Measurements from ENCODE around the gene HIPK1.

HIPK1 gene

DNA sequence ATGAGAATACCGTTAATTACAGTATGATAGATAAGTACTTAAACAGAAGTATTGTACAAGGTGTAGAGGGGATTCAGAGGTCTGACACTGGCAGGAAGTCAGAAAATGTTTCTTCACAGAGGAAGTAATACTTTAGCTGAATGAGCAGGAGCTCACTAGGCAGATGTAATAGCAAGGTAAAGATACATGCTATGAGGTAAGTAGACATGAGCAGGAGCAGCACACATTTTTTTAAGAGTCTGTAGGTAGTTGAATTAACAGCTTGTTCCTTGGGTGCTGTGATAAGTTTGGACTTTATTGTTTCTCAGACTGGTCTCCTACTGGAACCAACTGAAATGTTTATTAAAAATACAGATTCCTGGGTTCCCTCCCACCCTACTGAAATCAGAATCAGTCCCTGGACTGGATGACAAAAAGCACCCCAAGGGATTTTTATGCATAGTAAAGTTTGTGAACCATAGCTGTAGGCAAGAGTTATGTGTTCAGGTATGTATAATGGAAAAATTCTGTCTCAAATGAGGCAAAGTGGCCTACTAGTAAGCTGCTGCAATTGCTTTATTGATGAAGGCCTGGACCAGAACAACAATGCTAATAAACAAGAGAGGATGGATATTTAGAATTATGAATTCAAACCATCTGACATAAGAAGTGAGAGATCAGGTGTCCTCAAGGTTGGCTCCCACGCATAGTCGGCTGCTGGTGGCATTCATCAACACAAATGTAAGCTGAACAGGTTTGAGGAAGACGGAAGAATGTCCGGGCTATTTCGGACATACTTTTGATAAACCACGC, 25.4 kb upstream of the HIPK1 start:
- Histone ChIP-seq H3K4me3 (ENCODE audit: insufficient read length, low read depth) (peak overlapping the region; percentile 99), H3K9me3 (ENCODE audit: insufficient read depth, low read length) (no peaks in the 10 kb centered on the region), H3K4me1 (ENCODE audit: insufficient read depth, insufficient read length) (no peaks in the 10 kb centered on the region), H3K36me3 (ENCODE audit: insufficient read depth, insufficient read length, low read length) (peaks cover 62% of the 10 kb centered on the region), H3K9ac (ENCODE audit: insufficient read length, low read depth) (peak overlapping the region; percentile 96), H3K27me3 (ENCODE audit: insufficient read depth, insufficient read length) (no peaks in the 10 kb centered on the region)
- DNase-seq (ENCODE audit: low read depth, low spot score) = no peak
- TF ChIP-seq ZNF274 (IDR thresholded peaks at IDR 0.05; ENCODE audit: low read depth, low read length) = no peak
- TF ChIP-seq SUZ12 (IDR thresholded peaks at IDR 0.05; ENCODE audit: extremely low read depth, insufficient read depth, insufficient read length) = no peak
- no peak for TF ChIP-seq YY1 (IDR thresholded peaks at IDR 0.05; ENCODE audit: insufficient read depth, insufficient read length)

DNA sequence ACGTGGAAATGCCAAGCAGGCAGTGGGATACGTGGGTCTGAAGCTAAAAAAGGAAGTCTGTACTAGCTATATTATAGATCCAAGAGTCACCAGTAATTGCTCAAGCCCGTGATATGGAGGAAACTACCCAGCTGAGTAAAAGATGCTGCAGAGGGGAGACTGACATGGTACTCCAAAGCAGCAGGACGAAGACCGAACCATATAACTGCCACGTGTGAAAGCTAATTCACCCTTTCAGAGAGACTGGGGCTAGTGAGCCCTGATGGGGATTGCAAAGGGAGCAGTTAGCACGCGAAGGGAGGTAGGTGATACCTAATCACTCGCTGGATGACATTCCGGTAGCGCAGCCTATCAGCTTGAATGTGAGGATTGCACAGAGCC, 24.8 kb upstream of the HIPK1 start:
- H3K36me3 ChIP-seq (ENCODE audit: insufficient read depth, insufficient read length, low read length) = peaks cover 61% of the 10 kb centered on the region
- H3K9ac ChIP-seq (ENCODE audit: insufficient read length, low read depth) = peak overlapping the region; percentile 96
- DNase-seq (ENCODE audit: low read depth, low spot score) = peak; percentile 49
- peak overlapping the region; percentile 99 for H3K4me3 ChIP-seq (ENCODE audit: insufficient read length, low read depth)
- no peaks in the 10 kb centered on the region for H3K27me3 ChIP-seq (ENCODE audit: insufficient read depth, insufficient read length)
- no peaks in the 10 kb centered on the region for H3K9me3 ChIP-seq (ENCODE audit: insufficient read depth, low read length)
- H3K4me1 ChIP-seq (ENCODE audit: insufficient read depth, insufficient read length) = no peaks in the 10 kb centered on the region
- no peak for TF ChIP-seq YY1 (IDR thresholded peaks at IDR 0.05; ENCODE audit: insufficient read depth, insufficient read length)
- TF ChIP-seq ZNF274 (IDR thresholded peaks at IDR 0.05; ENCODE audit: low read depth, low read length) = no peak
- no peak for TF ChIP-seq SUZ12 (IDR thresholded peaks at IDR 0.05; ENCODE audit: extremely low read depth, insufficient read depth, insufficient read length)

DNA sequence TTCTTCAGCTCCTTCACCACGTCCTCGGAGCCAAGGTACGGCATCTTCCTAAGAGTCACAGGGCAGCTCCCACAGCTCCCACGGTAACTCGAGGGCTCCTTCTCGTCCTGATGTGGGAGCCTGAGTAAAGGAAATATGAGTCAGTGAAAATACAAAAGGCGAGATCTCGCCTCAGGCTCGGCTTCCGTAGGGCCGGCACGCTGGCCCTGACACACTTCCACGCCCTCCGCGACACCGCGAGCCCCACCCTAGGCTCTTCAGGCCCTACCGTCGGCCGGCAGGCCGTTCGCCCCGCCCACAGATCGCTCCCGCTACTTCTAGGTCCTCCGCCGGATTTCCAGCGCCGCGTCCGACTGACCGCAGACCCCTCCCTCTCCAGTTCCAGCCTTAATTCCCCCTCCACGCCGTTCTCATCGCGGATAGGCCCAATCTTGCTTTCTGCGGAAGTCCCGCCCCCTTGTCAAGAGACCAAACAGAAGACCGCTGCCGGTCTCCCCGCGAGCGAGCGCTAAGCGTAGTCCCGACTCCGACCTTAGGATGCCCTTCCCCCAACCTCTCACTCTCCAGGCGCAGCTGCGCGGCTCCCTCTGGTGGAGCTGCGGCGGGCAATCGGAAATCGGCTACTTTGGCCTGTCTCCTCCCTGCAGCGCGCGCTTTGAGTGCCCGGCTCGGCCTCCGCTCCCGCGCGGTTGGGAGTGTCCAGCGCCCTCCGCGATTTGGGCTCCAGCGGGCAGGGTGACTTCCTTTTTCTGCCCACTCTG, 24.3 kb upstream of the HIPK1 start, which contains the start of the genes AP4B1 and DCLRE1B:
Gene AP4B1 (minus strand): TSS at position 126 of the 761 bp plus-strand sequence. CDS start 82 bp downstream, at position 44.
Gene DCLRE1B (plus strand): TSS at position 653 of the 761 bp plus-strand sequence. CDS start 261 bp downstream, outside the sequence.
- H3K9me3 ChIP-seq (ENCODE audit: insufficient read depth, low read length) = no peaks in the 10 kb centered on the region
- peaks cover 61% of the 10 kb centered on the region for H3K36me3 ChIP-seq (ENCODE audit: insufficient read depth, insufficient read length, low read length)

DNA sequence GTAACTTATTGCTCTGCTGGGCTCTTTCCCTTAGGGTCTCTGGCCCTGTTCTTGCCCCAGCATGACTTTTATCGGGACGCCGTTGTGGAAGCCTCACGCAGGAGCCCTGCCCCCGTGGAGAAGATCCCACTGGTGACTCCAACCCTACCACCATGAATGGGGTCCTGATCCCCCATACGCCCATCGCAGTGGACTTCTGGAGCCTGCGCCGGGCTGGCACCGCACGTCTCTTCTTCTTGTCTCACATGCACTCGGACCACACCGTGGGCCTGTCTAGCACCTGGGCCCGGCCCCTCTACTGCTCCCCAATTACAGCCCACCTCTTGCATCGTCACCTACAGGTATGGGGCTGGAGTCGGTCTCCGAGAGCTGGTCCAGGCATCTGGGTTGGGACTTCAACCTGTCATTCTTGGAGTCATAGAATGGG, 23.7 kb upstream of the HIPK1 start:
- DNase-seq (ENCODE audit: low read depth, low spot score) = peak; percentile 23
- Histone ChIP-seq H3K4me1 (ENCODE audit: insufficient read depth, insufficient read length) (no peaks in the 10 kb centered on the region), H3K9me3 (ENCODE audit: insufficient read depth, low read length) (no peaks in the 10 kb centered on the region), H3K4me3 (ENCODE audit: insufficient read length, low read depth) (peak overlapping the region; percentile 99), H3K36me3 (ENCODE audit: insufficient read depth, insufficient read length, low read length) (peaks cover 61% of the 10 kb centered on the region), H3K9ac (ENCODE audit: insufficient read length, low read depth) (peak overlapping the region; percentile 99), H3K27me3 (ENCODE audit: insufficient read depth, insufficient read length) (no peaks in the 10 kb centered on the region)
- TF ChIP-seq SUZ12 (IDR thresholded peaks at IDR 0.05; ENCODE audit: extremely low read depth, insufficient read depth, insufficient read length) = no peak
- no peak for TF ChIP-seq YY1 (IDR thresholded peaks at IDR 0.05; ENCODE audit: insufficient read depth, insufficient read length)
- TF ChIP-seq ZNF274 (IDR thresholded peaks at IDR 0.05; ENCODE audit: low read depth, low read length) = no peak

More for the DNA sequence above, 24.3 kb upstream of the HIPK1 start, which contains the start of the genes AP4B1 and DCLRE1B:
- DNase-seq (ENCODE audit: low read depth, low spot score) = peak; percentile 100
- Histone ChIP-seq H3K27me3 (ENCODE audit: insufficient read depth, insufficient read length) (no peaks in the 10 kb centered on the region), H3K9ac (ENCODE audit: insufficient read length, low read depth) (peak within 1 kb of the TSS; percentile 99), H3K4me1 (ENCODE audit: insufficient read depth, insufficient read length) (no peaks in the 10 kb centered on the region), H3K4me3 (ENCODE audit: insufficient read length, low read depth) (peak within 1 kb of the TSS; percentile 99)
- TF ChIP-seq ZNF274 (IDR thresholded peaks at IDR 0.05; ENCODE audit: low read depth, low read length) (no peak), YY1 (IDR thresholded peaks at IDR 0.05; ENCODE audit: insufficient read depth, insufficient read length) (peak; percentile 36), SUZ12 (IDR thresholded peaks at IDR 0.05; ENCODE audit: extremely low read depth, insufficient read depth, insufficient read length) (no peak)

DNA sequence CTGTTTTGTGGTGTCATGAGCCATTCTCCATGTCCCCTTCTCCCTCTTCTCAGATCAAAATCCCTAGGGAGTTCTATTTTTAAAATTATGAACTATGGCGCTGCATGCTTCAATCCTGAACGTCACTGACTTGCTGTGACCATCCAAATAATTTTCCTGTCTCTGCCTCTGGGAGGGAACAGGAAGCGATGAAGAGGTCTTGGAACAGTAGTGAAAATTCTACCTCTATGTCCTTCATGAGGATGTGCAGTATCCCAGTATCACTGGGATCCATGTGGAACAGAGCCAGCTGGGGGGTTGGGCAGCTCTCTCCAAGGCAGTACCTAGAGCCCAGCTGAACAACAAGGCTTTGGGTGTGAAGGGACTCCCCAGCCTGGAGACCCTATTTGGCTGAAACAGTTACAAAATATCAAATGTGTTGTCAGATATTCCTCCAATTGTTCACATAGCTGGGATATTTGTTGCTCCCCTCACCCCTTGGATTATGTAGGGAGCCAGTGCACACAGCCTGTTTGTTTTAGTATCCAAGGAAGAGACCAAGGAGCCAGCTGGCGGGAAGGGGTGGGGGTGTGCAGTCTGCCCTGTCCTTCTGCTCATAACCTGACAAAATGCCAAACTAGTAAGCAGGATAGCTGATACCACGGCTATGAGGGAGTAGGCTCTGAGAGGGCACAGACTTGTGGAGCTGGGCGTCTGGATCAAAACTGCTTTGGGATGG, 16.4 kb upstream of the HIPK1 start:
- no peak for DNase-seq (ENCODE audit: low read depth, low spot score)
- no peaks in the 10 kb centered on the region for H3K9me3 ChIP-seq (ENCODE audit: insufficient read depth, low read length)
- no peaks in the 10 kb centered on the region for H3K4me1 ChIP-seq (ENCODE audit: insufficient read depth, insufficient read length)
- TF ChIP-seq ZNF274 (IDR thresholded peaks at IDR 0.05; ENCODE audit: low read depth, low read length) (no peak), SUZ12 (IDR thresholded peaks at IDR 0.05; ENCODE audit: extremely low read depth, insufficient read depth, insufficient read length) (no peak), YY1 (IDR thresholded peaks at IDR 0.05; ENCODE audit: insufficient read depth, insufficient read length) (no peak)
- H3K36me3 ChIP-seq (ENCODE audit: insufficient read depth, insufficient read length, low read length) = peaks cover 64% of the 10 kb centered on the region
- H3K4me3 ChIP-seq (ENCODE audit: insufficient read length, low read depth) = no peak overlapping the region
- H3K9ac ChIP-seq (ENCODE audit: insufficient read length, low read depth) = no peak overlapping the region
- H3K27me3 ChIP-seq (ENCODE audit: insufficient read depth, insufficient read length) = no peaks in the 10 kb centered on the region

DNA sequence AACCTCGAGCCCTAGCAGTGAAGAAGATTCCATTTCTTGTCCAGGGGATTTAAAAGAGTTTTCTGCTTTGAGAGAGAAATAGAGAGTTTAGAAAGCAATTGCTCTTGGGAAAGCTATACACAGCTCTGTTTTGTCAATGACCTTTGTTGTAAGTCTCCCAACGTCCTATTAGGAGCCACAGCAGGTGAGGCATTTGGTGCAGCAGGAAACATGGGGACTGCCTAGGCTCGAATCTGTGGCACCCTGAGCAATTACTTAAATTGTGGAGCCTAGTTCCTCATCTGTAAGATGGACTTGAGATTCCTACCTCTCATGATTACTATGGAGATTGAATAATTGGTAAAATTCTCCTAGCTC, 15.8 kb upstream of the HIPK1 start:
- no peak for DNase-seq (ENCODE audit: low read depth, low spot score)
- peaks cover 59% of the 10 kb centered on the region for H3K36me3 ChIP-seq (ENCODE audit: insufficient read depth, insufficient read length, low read length)

More for the DNA sequence above, 15.8 kb upstream of the HIPK1 start:
- Histone ChIP-seq H3K9me3 (ENCODE audit: insufficient read depth, low read length) (no peaks in the 10 kb centered on the region), H3K4me3 (ENCODE audit: insufficient read length, low read depth) (no peak overlapping the region), H3K9ac (ENCODE audit: insufficient read length, low read depth) (no peak overlapping the region), H3K27me3 (ENCODE audit: insufficient read depth, insufficient read length) (no peaks in the 10 kb centered on the region), H3K4me1 (ENCODE audit: insufficient read depth, insufficient read length) (no peaks in the 10 kb centered on the region)
- TF ChIP-seq ZNF274 (IDR thresholded peaks at IDR 0.05; ENCODE audit: low read depth, low read length) = no peak
- TF ChIP-seq SUZ12 (IDR thresholded peaks at IDR 0.05; ENCODE audit: extremely low read depth, insufficient read depth, insufficient read length) = no peak
- no peak for TF ChIP-seq YY1 (IDR thresholded peaks at IDR 0.05; ENCODE audit: insufficient read depth, insufficient read length)
